Naive thymus-derived CD8-positive, alpha-beta T cell (primary cell): ENCODE results near the gene LRRC45. TPM values are rescaled to one million over a fixed set of nuclear protein-coding genes. Genes with fewer than 3 reads are reported as not detected.

Source experiments
- ATAC-seq, 2 donors: fragments of 150-1000 bp; cut with Tn5 transposase in 1 of 2; sonication (Bioruptor Pico), chemical (Tn5 transposase) in 1 of 2; 1 replicate in 1 of 2; 2 replicates in 1 of 2; pipeline ENCODE4 v1.10.0; 2021; ENCODE audit warnings: mild to moderate bottlenecking in 2 of 2, moderate library complexity in 2 of 2
- POLR2A ChIA-PET: fragments of 350-600 bp; sonication (Branson Sonifier 250); formaldehyde crosslinking; loops from one replicate; lab custom pipeline; 2021; ENCODE audit warnings: antibody characterized with exemption; lab: Charles Lee
- DNase-seq, 10 donors: peaks; one replicate each; pipeline versions ENCODE4 v3.0.0 to v3.0.0-alpha.2; 2020 to 2022
- H3K27ac Mint-ChIP-seq, 10 donors: one replicate each; pipeline ENCODE4 v1.8.0; 2020 to 2022; ENCODE audit warnings: mild to moderate bottlenecking in 10 of 10, mixed read lengths in 10 of 10, moderate library complexity in 4 of 10, inconsistent platforms in 1 of 10
- H3K27me3 Mint-ChIP-seq, 5 donors: one replicate each; pipeline ENCODE4 v1.8.0; 2021 to 2022; ENCODE audit warnings: mixed read lengths in 5 of 5
- H3K36me3 Mint-ChIP-seq, 3 donors: one replicate each; pipeline ENCODE4 v1.8.0; 2020 to 2022; ENCODE audit warnings: mixed read lengths in 3 of 3, mild to moderate bottlenecking in 2 of 3, inconsistent platforms in 1 of 3
- H3K4me1 Mint-ChIP-seq, 4 donors: one replicate each; pipeline ENCODE4 v1.8.0; 2021 to 2022; ENCODE audit warnings: mixed read lengths in 4 of 4
- H3K4me3 Mint-ChIP-seq, 10 donors: one replicate each; pipeline ENCODE4 v1.8.0; 2020 to 2022; ENCODE audit warnings: mild to moderate bottlenecking in 10 of 10, mixed read lengths in 10 of 10, moderate library complexity in 6 of 10, inconsistent platforms in 1 of 10
- H3K9me3 Mint-ChIP-seq, 9 donors: one replicate each; pipeline ENCODE4 v1.8.0; 2020 to 2022; ENCODE audit warnings: mixed read lengths in 9 of 9, mild to moderate bottlenecking in 3 of 9, inconsistent platforms in 1 of 9, moderate library complexity in 1 of 9
- polyA plus RNA-seq, 3 donors: library from polyadenylated mRNA; unstranded; fragments of 300-500 nt; fragmentation: Illumina TruSeq; gene quantifications; one replicate each; pipeline ENCODE4 v1.2.3, GENCODE V29; 2021
- total RNA-seq, 8 experiments: library from RNA in 2 of 8; stranded (reverse) in 2 of 8; gene quantifications; one replicate each; pipeline ENCODE4 v1.2.3 and lab custom pipeline; 2021 to 2026

LRRC45 gene
- total and polyA plus RNA-seq, 5 experiments from 2014 or later, result 2.7 to 12.5 (median 6.0) TPM

GRCh38 chr17:82012261-82012639 lies 10.9 kb upstream of the LRRC45 start:
- Mint-ChIP-seq H3K9me3 (no peaks in the 10 kb centered on the region), H3K4me3 (no peak overlapping the region), H3K27ac (no peak overlapping the region), H3K4me1 (no peaks in the 10 kb centered on the region), H3K36me3 (no peaks in the 10 kb centered on the region), H3K27me3 (no peaks in the 10 kb centered on the region)
- DNase-seq (no peak), ATAC-seq (no peak)
- POLR2A ChIA-PET, result no interaction called here

- POLR2A ChIA-PET, result no interaction called here
- Mint-ChIP-seq H3K9me3 (no peaks in the 10 kb centered on the region), H3K36me3 (no peaks in the 10 kb centered on the region), H3K4me1 (no peaks in the 10 kb centered on the region), H3K27ac (no peak overlapping the region), H3K27me3 (no peaks in the 10 kb centered on the region), H3K4me3 (no peak overlapping the region)
- DNase-seq, result no peak
- ATAC-seq, result no peak
These were observed 10.3 kb upstream of the LRRC45 start for GRCh38 chr17:82012640-82013295.

GRCh38 chr17:82013341-82013740 lies 9.8 kb upstream of the LRRC45 start:
- no peaks in the 10 kb centered on the region for H3K27me3 Mint-ChIP-seq
- no peak for DNase-seq
- H3K27ac Mint-ChIP-seq, result no peak overlapping the region
- no peaks in the 10 kb centered on the region for H3K4me1 Mint-ChIP-seq
- POLR2A ChIA-PET, result no interaction called here
- H3K9me3 Mint-ChIP-seq, result no peaks in the 10 kb centered on the region
- no peak for ATAC-seq
- H3K4me3 Mint-ChIP-seq, result no peak overlapping the region
- no peaks in the 10 kb centered on the region for H3K36me3 Mint-ChIP-seq

- no peaks in the 10 kb centered on the region for H3K4me1 Mint-ChIP-seq
These were observed 9.3 kb upstream of the LRRC45 start for GRCh38 chr17:82013772-82014321.

GRCh38 chr17:82014432-82014831 lies 8.7 kb upstream of the LRRC45 start:
- Mint-ChIP-seq H3K9me3 (no peaks in the 10 kb centered on the region), H3K27me3 (no peaks in the 10 kb centered on the region), H3K4me3 (no peak overlapping the region), H3K36me3 (peaks cover 0 to 4% (median 0%) of the 10 kb centered on the region in 3 donors), H3K27ac (no peak overlapping the region), H3K4me1 (no peaks in the 10 kb centered on the region)
- ATAC-seq (no peak), DNase-seq (no peak)
- POLR2A ChIA-PET, result no interaction called here

More at GRCh38 chr17:82013772-82014321, 9.3 kb upstream of the LRRC45 start:
- POLR2A ChIA-PET, result no interaction called here
- Mint-ChIP-seq H3K27ac (no peak overlapping the region), H3K4me3 (no peak overlapping the region), H3K27me3 (no peaks in the 10 kb centered on the region), H3K9me3 (no peaks in the 10 kb centered on the region), H3K36me3 (peaks cover 0 to 4% (median 0%) of the 10 kb centered on the region in 3 donors)
- DNase-seq (no peak), ATAC-seq (no peak)

GRCh38 chr17:82014971-82015310 lies 8.2 kb upstream of the LRRC45 start:
- Mint-ChIP-seq H3K4me3 (no peak overlapping the region), H3K27ac (no peak overlapping the region), H3K4me1 (peaks cover 0 to 1% (median under 1%) of the 10 kb centered on the region in 4 donors), H3K36me3 (peaks cover 0 to 4% (median 0%) of the 10 kb centered on the region in 3 donors), H3K27me3 (no peaks in the 10 kb centered on the region), H3K9me3 (no peaks in the 10 kb centered on the region)
- DNase-seq (no peak), ATAC-seq (no peak)
- POLR2A ChIA-PET, result no interaction called here

GRCh38 chr17:82015311-82015971 lies 7.7 kb upstream of the LRRC45 start:
- DNase-seq, result no peak
- POLR2A ChIA-PET, result no interaction called here
- Mint-ChIP-seq H3K36me3 (peaks cover 0 to 4% (median 0%) of the 10 kb centered on the region in 3 donors), H3K9me3 (no peaks in the 10 kb centered on the region), H3K27ac (no peak overlapping the region), H3K4me3 (no peak overlapping the region), H3K27me3 (no peaks in the 10 kb centered on the region), H3K4me1 (peaks cover 0 to 6% (median under 1%) of the 10 kb centered on the region in 4 donors)
- no peak for ATAC-seq

- Mint-ChIP-seq H3K27ac (no peak overlapping the region), H3K4me3 (no peak overlapping the region), H3K27me3 (no peaks in the 10 kb centered on the region), H3K4me1 (peaks cover 0 to 14% (median 7%) of the 10 kb centered on the region in 4 donors), H3K9me3 (no peaks in the 10 kb centered on the region), H3K36me3 (peaks cover 0 to 4% (median 0%) of the 10 kb centered on the region in 3 donors)
- DNase-seq (no peak), ATAC-seq (no peak)
- POLR2A ChIA-PET, result no interaction called here
These were observed 6.8 kb upstream of the LRRC45 start for GRCh38 chr17:82016061-82016874.

GRCh38 chr17:82016875-82017459 lies 6.1 kb upstream of the LRRC45 start:
- ATAC-seq, result no peak
- Mint-ChIP-seq H3K27ac (peak overlapping the region in 2 of 10 donors; percentile 22 to 49), H3K4me1 (peaks cover 4 to 21% (median 14%) of the 10 kb centered on the region in 4 donors), H3K27me3 (no peaks in the 10 kb centered on the region), H3K4me3 (no peak overlapping the region), H3K9me3 (no peaks in the 10 kb centered on the region), H3K36me3 (peaks cover 0 to 4% (median 0%) of the 10 kb centered on the region in 3 donors)
- no peak for DNase-seq
- POLR2A ChIA-PET, result interaction anchor here (2.2 kb wide), 1 partner anchor 56 kb away, joined by 5 read pairs; the partner anchor contains the start of gene NOTUM

GRCh38 chr17:82017612-82018151 lies 5.4 kb upstream of the LRRC45 start:
- POLR2A ChIA-PET, result interaction anchor here (2.2 kb wide), 1 partner anchor 57 kb away, joined by 5 read pairs; the partner anchor contains the start of gene NOTUM
- no peak overlapping the region for H3K4me3 Mint-ChIP-seq

GRCh38 chr17:82018152-82018988 lies 4.7 kb upstream of the LRRC45 start:
- no peaks in the 10 kb centered on the region for H3K9me3 Mint-ChIP-seq
- DNase-seq (no peak), ATAC-seq (no peak)
- H3K4me3 Mint-ChIP-seq, result peak overlapping the region in 2 of 10 donors; percentile 22 to 41
- peaks cover 0 to 4% (median 0%) of the 10 kb centered on the region in 3 donors for H3K36me3 Mint-ChIP-seq
- no peak overlapping the region for H3K27ac Mint-ChIP-seq
- H3K27me3 Mint-ChIP-seq, result no peaks in the 10 kb centered on the region
- H3K4me1 Mint-ChIP-seq, result peaks cover 5 to 22% (median 17%) of the 10 kb centered on the region in 4 donors
- POLR2A ChIA-PET, result interaction anchor here (2.2 kb wide), 1 partner anchor 58 kb away, joined by 5 read pairs; the partner anchor contains the start of gene NOTUM

More at GRCh38 chr17:82017612-82018151, 5.4 kb upstream of the LRRC45 start:
- Mint-ChIP-seq H3K4me1 (peaks cover 5 to 22% (median 16%) of the 10 kb centered on the region in 4 donors), H3K27me3 (no peaks in the 10 kb centered on the region), H3K9me3 (no peaks in the 10 kb centered on the region), H3K27ac (no peak overlapping the region), H3K36me3 (peaks cover 0 to 4% (median 0%) of the 10 kb centered on the region in 3 donors)
- no peak for DNase-seq
- ATAC-seq, result no peak
